Endometrial microvascular endothelial cells (primary cell): ENCODE measurements around the gene PTK6. TPM values are rescaled to one million over a fixed set of nuclear protein-coding genes. Genes with fewer than 3 reads are reported as not detected.

Experiments used
- in situ Hi-C: cut with HindIII; loops from 2 replicates; pipeline ENCODE4 v1.10.0; 2017; ENCODE audit warnings: low sequenced_read_pairs, low pct_unique_long_range_greater_than_20kb; ENCODE audit errors: inconsistent ontology term
- total RNA-seq: library from RNA; depleted of rRNA; stranded (reverse); fragments of >200 nt; gene quantifications from one replicate; pipeline ENCODE4 v1.2.3, GENCODE V29; 2015; ENCODE audit errors: inconsistent ontology term

PTK6 gene
- total RNA-seq, 1 donor from 2014 or later = not detected

- in situ Hi-C loops = no loop called here
Measured at GRCh38 chr20:63546956-63547724, 10.0 kb upstream of the PTK6 start.

GRCh38 chr20:63546256-63546955, 9.2 kb upstream of the PTK6 start:
- in situ Hi-C loops = no loop called here

GRCh38 chr20:63545814-63546213, 8.6 kb upstream of the PTK6 start:
- in situ Hi-C loops = no loop called here

GRCh38 chr20:63544958-63545516, 7.9 kb upstream of the PTK6 start:
- in situ Hi-C loops = no loop called here

GRCh38 chr20:63544241-63544957, 7.2 kb upstream of the PTK6 start:
- in situ Hi-C loops = no loop called here

- in situ Hi-C loops = no loop called here
Measured at GRCh38 chr20:63543733-63544132, 6.6 kb upstream of the PTK6 start.

GRCh38 chr20:63543131-63543530, 6.0 kb upstream of the PTK6 start:
- in situ Hi-C loops = no loop called here

- in situ Hi-C loops = no loop called here
Measured at GRCh38 chr20:63542696-63543095, 5.5 kb upstream of the PTK6 start.

- in situ Hi-C loops = no loop called here
Measured at GRCh38 chr20:63542031-63542559, 4.9 kb upstream of the PTK6 start.

GRCh38 chr20:63541371-63541770, 4.2 kb upstream of the PTK6 start:
- in situ Hi-C loops = no loop called here

- in situ Hi-C loops = no loop called here
Measured at GRCh38 chr20:63540417-63541186, 3.4 kb upstream of the PTK6 start.

- in situ Hi-C loops = no loop called here
Measured at GRCh38 chr20:63539441-63540370, 2.5 kb upstream of the PTK6 start.

GRCh38 chr20:63539092-63539430, 1.9 kb upstream of the PTK6 start:
- in situ Hi-C loops = no loop called here

GRCh38 chr20:63538204-63539091, 1.3 kb upstream of the PTK6 start:
- in situ Hi-C loops = no loop called here

- in situ Hi-C loops = no loop called here
Measured at GRCh38 chr20:63537525-63538203, 488 bp upstream of the PTK6 start.

GRCh38 chr20:63536241-63536977, 767 bp downstream of the PTK6 start:
- in situ Hi-C loops = no loop called here
